ENCODE results near the gene DAPK2.

- TF ChIP-seq SIN3A (IDR thresholded peaks at IDR 0.05; ENCODE audit: borderline replicate concordance, insufficient read depth, low read length) (no peak), POLR2AphosphoS5 (IDR thresholded peaks at IDR 0.05; ENCODE audit: low read depth, low read length) (no peak), TAF1 (IDR thresholded peaks at IDR 0.05; ENCODE audit: borderline replicate concordance, insufficient read depth, low read length) (no peak), REST (IDR thresholded peaks at IDR 0.05; ENCODE audit: insufficient read depth in 1 of 2, low read depth in 2 of 2, low read length in 2 of 2) (no peak), FOXP2 (optimal IDR thresholded peaks at IDR 0.05; ENCODE audit: borderline replicate concordance, extremely low read depth, extremely low read length, insufficient read depth) (no peak)
These were observed 138.0 kb downstream of the DAPK2 start for GRCh38 chr15:63908281-63908680.

Measured in PFSK-1 (cell line).